Thyroid gland (tissue), 4 donors: Measurements from ENCODE around the gene GLIS1. TPM values are rescaled to one million over a fixed set of nuclear protein-coding genes. Genes with fewer than 3 reads are reported as not detected.

Source experiments
- DNase-seq, 2 donors: peaks; one replicate each; pipeline ENCODE4 v3.0.0-alpha.2; 2019
- H3K27ac ChIP-seq, 3 donors: fragments of 200-600 bp; sonication (generic); 1 replicate in 2 of 3; 2 replicates in 1 of 3; pipeline ENCODE4 v1.5.1; 2016 to 2019; ENCODE audit warnings: mild to moderate bottlenecking in 1 of 3, moderate library complexity in 1 of 3
- H3K27me3 ChIP-seq: fragments of 200-600 bp; sonication (generic); one replicate; pipeline ENCODE4 v1.5.1; 2019
- H3K36me3 ChIP-seq, 2 donors: fragments of 200-600 bp; sonication (generic); one replicate each; pipeline ENCODE4 v1.5.1; 2016 to 2019
- H3K4me1 ChIP-seq, 2 donors: fragments of 200-600 bp; sonication (generic); one replicate each; pipeline ENCODE4 v1.5.1; 2017 to 2019
- H3K4me3 ChIP-seq, 3 donors: fragments of 200-600 bp; sonication (generic); replicated peaks in 1 of 3; 1 replicate in 2 of 3; 2 replicates in 1 of 3; pipeline ENCODE4 v1.5.1; 2016; ENCODE audit warnings: mild to moderate bottlenecking in 1 of 3
- H3K9me3 ChIP-seq: fragments of 200-600 bp; sonication (generic); one replicate; pipeline ENCODE4 v1.5.1; 2017
- POLR2A ChIP-seq, 2 donors: fragments of 450-650 bp; IDR thresholded peaks; one replicate each; pipeline ENCODE4 v1.6.1; 2017; ENCODE audit warnings: antibody characterized with exemption in 2 of 2, mild to moderate bottlenecking in 2 of 2, moderate library complexity in 1 of 2
- WGBS, 2 donors: methylation state at CpG; one replicate each; pipeline ENCODE4 v1.1.5; 2017; 5-methylcytosine and 5-hydroxymethylcytosine counted together
- intact Hi-C: fragments of 100-400 bp; cut with DNase I; formaldehyde crosslinking; loops from one replicate; pipeline ENCODE4 v1.15.1; 2023
- total RNA-seq, 4 donors: library from RNA; depleted of rRNA; stranded (reverse); fragments of >200 nt; gene quantifications; one replicate each; pipeline ENCODE4 v1.2.3, GENCODE V29; 2016
- TF ChIP-seq, protein P1 (sequence below), 6 experiments: fragments of 200-600 bp in 3 of 6; fragments of 450-650 bp in 3 of 6; sonication (generic) in 3 of 6; IDR thresholded peaks; one replicate each; pipeline ENCODE4 v1.5.1; 2016 to 2019; ENCODE audit warnings: antibody characterized with exemption in 6 of 6, mild to moderate bottlenecking in 2 of 6, inconsistent platforms in 1 of 6, moderate library complexity in 1 of 6

Gene GLIS1
- total RNA-seq, 4 donors from 2014 or later: 0.29 TPM; not detected in 3

DNA sequence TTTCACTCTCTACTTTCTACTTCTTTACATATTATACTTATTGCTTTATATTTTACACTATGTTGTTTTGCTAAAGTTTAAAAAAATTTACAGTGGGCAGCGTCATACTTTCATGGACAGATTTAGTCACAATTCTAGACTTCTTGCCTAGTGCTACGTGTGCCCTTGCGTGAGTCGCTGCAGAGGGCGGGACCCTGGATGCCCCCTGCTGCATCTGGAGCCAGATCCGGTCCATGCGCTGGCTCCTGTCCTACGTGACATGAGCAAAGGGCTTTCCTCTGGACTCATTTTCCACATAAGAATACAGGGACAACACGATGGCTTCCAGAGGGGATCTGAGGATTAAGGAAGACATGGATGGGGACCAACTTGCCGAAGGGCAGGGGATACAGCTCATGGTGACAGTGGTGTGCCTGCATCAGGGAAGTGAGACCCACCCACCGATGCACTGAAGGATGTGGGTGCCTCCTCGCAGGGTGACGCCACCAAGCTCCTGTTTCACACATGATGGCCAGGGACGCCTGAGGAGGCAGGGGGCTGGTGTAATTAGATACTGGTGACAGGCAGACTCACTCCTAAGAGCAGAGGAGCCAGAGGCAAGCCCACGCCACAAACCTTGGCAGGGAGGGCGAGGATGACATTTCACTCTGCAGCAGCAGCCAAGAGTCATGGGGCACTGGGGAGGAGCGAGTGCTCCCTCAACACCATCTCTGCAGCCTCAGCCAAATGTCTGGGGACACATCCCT is 193.1 kb downstream of the GLIS1 start:
- Histone ChIP-seq H3K4me3 (no peak overlapping the region), H3K27ac (no peak overlapping the region), H3K27me3 (no peaks in the 10 kb centered on the region), H3K9me3 (no peaks in the 10 kb centered on the region), H3K4me1 (no peaks in the 10 kb centered on the region), H3K36me3 (no peaks in the 10 kb centered on the region)
- 73 to 79% methylated on average over 14 to 16 of the region's 17 CpGs for WGBS, 2 donors
- intact Hi-C loops: no loop called here
- no peak for DNase-seq
- TF ChIP-seq, protein P1, sequence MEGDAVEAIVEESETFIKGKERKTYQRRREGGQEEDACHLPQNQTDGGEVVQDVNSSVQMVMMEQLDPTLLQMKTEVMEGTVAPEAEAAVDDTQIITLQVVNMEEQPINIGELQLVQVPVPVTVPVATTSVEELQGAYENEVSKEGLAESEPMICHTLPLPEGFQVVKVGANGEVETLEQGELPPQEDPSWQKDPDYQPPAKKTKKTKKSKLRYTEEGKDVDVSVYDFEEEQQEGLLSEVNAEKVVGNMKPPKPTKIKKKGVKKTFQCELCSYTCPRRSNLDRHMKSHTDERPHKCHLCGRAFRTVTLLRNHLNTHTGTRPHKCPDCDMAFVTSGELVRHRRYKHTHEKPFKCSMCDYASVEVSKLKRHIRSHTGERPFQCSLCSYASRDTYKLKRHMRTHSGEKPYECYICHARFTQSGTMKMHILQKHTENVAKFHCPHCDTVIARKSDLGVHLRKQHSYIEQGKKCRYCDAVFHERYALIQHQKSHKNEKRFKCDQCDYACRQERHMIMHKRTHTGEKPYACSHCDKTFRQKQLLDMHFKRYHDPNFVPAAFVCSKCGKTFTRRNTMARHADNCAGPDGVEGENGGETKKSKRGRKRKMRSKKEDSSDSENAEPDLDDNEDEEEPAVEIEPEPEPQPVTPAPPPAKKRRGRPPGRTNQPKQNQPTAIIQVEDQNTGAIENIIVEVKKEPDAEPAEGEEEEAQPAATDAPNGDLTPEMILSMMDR (IDR thresholded peaks at IDR 0.05): no peak
- TF ChIP-seq POLR2A (IDR thresholded peaks at IDR 0.05): no peak

DNA sequence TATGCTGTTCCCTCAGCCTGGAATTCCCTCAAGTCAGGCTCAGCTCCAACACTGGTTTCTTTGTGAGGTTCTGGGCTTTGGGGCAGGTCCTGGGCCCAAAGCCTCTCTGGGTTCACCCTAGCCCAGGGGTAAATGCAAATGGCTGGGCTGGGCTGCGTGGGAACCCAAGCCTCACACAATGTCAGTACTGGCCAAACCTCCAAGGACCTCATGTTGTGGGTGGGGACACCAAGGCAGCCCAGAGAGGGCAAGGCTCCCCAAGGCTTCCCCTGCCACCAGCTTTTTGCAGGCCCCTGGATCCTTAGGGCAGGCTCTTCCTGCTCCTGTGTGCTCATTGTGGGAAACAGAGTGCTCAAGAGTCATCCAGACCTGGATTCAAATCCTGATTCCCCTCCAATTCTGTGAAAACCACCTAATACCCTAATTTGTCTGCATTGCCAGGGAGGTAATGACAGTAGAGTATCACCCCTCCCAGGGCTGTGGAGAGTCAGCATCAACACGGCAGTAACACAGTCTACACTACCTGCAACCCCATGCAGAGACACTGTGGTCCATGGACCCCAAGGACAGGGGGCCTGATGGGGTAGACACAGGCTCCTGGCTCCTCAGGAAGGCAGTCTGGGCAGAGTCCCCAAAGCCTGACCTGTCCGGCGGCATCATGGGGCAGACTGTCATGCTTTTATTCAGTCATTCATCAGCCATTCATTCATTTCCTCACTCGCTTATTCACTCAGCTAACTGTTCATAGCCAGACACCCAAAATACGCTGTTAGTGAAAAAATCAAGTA is 194.0 kb downstream of the GLIS1 start:
- H3K4me1 ChIP-seq: no peaks in the 10 kb centered on the region
- WGBS, 2 donors: 88 to 97% methylated on average over 6 of the region's 6 CpGs
- no peaks in the 10 kb centered on the region for H3K9me3 ChIP-seq
- intact Hi-C loops: no loop called here
- H3K4me3 ChIP-seq: no peak overlapping the region
- DNase-seq: no peak
- H3K27me3 ChIP-seq: no peaks in the 10 kb centered on the region
- no peak overlapping the region for H3K27ac ChIP-seq
- TF ChIP-seq POLR2A (IDR thresholded peaks at IDR 0.05): no peak
- TF ChIP-seq, protein P1 (IDR thresholded peaks at IDR 0.05): no peak
- H3K36me3 ChIP-seq: no peaks in the 10 kb centered on the region

DNA sequence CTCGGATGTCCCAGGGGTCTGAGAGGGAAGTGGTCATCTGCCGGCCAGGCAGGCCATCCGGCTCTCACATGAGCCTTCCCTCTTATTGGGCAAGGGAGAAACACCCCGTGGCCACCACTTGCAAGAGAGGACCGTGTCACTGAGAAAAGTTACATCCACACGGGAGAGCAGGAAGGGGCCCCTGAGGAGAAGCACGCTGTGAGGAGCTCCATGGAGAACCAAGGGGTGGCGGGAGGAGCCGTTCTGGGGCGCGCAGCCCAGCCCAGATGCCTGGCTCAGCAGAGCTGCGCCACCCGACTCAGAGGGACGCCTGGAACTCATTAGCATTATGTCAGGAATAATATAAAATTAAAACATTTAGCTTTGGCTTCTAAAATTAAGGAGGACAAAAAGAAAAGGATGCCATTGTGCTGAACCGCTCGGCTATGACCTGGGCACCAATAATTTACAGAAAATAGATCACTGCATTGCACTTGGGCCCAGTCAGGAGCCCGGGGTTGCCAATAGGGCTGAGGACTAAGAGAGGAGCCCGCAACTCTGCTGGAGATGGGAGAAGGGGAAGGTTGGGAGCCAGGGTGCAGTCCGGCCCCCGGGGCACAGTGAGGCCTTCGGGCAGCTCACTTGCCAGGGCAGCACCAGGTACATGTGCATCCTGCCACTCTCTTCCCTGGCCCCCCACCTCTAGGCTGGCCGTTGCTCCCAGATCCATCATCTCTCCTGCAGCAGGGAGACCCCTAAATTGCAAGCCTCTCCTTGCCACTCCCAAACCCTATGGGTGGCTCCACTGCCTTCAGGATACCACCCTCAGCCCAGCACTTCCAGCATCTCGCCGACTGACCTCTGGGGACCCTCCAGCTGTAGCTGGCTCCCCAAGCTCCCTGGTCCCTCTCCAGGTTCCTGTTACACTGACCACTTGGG is 194.9 kb downstream of the GLIS1 start:
- WGBS, 2 donors: 82 to 85% methylated on average over 20 to 24 of the region's 24 CpGs
- Histone ChIP-seq H3K4me3 (no peak overlapping the region), H3K9me3 (no peaks in the 10 kb centered on the region), H3K27ac (no peak overlapping the region), H3K4me1 (no peaks in the 10 kb centered on the region), H3K27me3 (no peaks in the 10 kb centered on the region), H3K36me3 (no peaks in the 10 kb centered on the region)
- intact Hi-C loops: no loop called here
- no peak for DNase-seq
- TF ChIP-seq POLR2A (IDR thresholded peaks at IDR 0.05): no peak
- TF ChIP-seq, protein P1 (IDR thresholded peaks at IDR 0.05): no peak

DNA sequence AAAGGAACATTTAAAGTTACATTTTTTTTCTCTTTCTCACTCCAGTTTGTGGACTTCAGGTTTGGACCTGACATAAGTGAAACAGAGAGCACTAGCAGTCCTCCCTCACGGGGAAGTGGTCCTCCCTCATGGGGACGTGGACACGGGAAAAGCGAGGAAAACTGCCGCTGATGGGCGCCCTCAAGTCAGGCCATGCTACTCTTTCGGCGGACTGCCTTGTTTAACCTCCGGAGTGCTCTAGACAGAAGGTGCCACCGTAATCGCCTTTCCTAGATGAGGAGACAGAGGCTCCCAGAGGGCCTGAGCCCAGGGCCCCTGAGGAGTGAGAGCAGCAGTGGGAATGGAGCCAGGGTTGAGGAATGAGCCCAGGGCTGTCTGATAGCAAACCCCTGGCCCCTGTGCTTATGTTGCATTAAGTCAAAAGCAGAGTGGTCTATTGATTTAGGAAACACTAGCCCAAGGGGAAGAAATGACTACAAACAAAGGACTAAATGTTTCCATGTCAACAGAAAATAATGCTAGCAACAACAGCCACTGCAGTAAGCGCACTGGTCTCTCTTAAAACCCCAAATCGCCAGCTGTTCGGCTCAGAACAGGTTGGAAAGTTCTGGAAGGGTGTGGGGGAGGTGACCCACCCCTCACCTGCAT is 195.7 kb downstream of the GLIS1 start:
- Histone ChIP-seq H3K36me3 (no peaks in the 10 kb centered on the region), H3K4me1 (no peaks in the 10 kb centered on the region), H3K27me3 (no peaks in the 10 kb centered on the region), H3K4me3 (no peak overlapping the region), H3K27ac (no peak overlapping the region), H3K9me3 (no peaks in the 10 kb centered on the region)
- no peak for DNase-seq
- intact Hi-C loops: no loop called here
- TF ChIP-seq POLR2A (IDR thresholded peaks at IDR 0.05): no peak
- TF ChIP-seq, protein P1 (IDR thresholded peaks at IDR 0.05): no peak
- 85 to 90% methylated on average over 14 of the region's 14 CpGs for WGBS, 2 donors
